ENCODE data around the gene NUCKS1. TPM values are rescaled to one million over a fixed set of nuclear protein-coding genes. Genes with fewer than 3 reads are reported as not detected.
A peak's percentile ranks its signal among the peaks of the same experiment; 100 is the strongest.

The NUCKS1 gene
- total and polyA plus RNA-seq, 2 donors from 2014 or later, result 101 to 182 TPM

- Histone ChIP-seq H3K27me3 (ENCODE audit: control insufficient read depth, insufficient read depth, low read length) (peaks cover 4% of the 10 kb centered on the region), H3K36me3 (ENCODE audit: control insufficient read depth in 2 of 3, insufficient read depth in 3 of 3, low read length in 3 of 3) (no peaks in the 10 kb centered on the region), H3K9me3 (ENCODE audit: control insufficient read depth in 2 of 3, insufficient read depth in 1 of 3, low read length in 3 of 3) (no peaks in the 10 kb centered on the region), H3K4me1 (ENCODE audit: control insufficient read depth in 2 of 3, insufficient read depth in 2 of 3, low read depth in 1 of 3, low read length in 3 of 3) (peaks cover 0 to 8% (median 0%) of the 10 kb centered on the region in 3 donors), H3K4me3 (ENCODE audit: low read length in 3 of 3) (peak overlapping the region; percentile 54 to 95 (median 86)), H3K27ac (ENCODE audit: low read depth in 2 of 2, low read length in 2 of 2) (no peak overlapping the region), H3K9ac (ENCODE audit: low read length in 3 of 3) (peak overlapping the region in 1 of 3 donors; percentile 88)
- no peak for TF ChIP-seq CTCF (IDR thresholded peaks at IDR 0.05; ENCODE audit: borderline replicate concordance, extremely low read depth, insufficient read depth)
- FAIRE-seq (no peak), DNase-seq (no peak)
- intact Hi-C loops (cut with DNase I), result no loop called here
These were observed 25.7 kb upstream of the NUCKS1 start for GRCh38 chr1:205775717-205776056.

- no peak for TF ChIP-seq CTCF (IDR thresholded peaks at IDR 0.05; ENCODE audit: borderline replicate concordance, extremely low read depth, insufficient read depth)
- H3K4me1 ChIP-seq (ENCODE audit: control insufficient read depth in 2 of 3, insufficient read depth in 2 of 3, low read depth in 1 of 3, low read length in 3 of 3), result peaks cover 0 to 8% (median 0%) of the 10 kb centered on the region in 3 donors
- FAIRE-seq (no peak), DNase-seq (peak; percentile 78 to 92 (median 86))
- no peaks in the 10 kb centered on the region for H3K9me3 ChIP-seq (ENCODE audit: control insufficient read depth in 2 of 3, insufficient read depth in 1 of 3, low read length in 3 of 3)
- H3K9ac ChIP-seq (ENCODE audit: low read length in 3 of 3), result peak within 1 kb of the TSS; percentile 34 to 88 (median 77)
- intact Hi-C loops (cut with DNase I), result no loop called here
- peak within 1 kb of the TSS; percentile 83 to 87 for H3K27ac ChIP-seq (ENCODE audit: low read depth in 2 of 2, low read length in 2 of 2)
- peaks cover 0 to 1% (median 0%) of the 10 kb centered on the region in 3 donors for H3K36me3 ChIP-seq (ENCODE audit: control insufficient read depth in 2 of 3, insufficient read depth in 3 of 3, low read length in 3 of 3)
- peaks cover 4% of the 10 kb centered on the region for H3K27me3 ChIP-seq (ENCODE audit: control insufficient read depth, insufficient read depth, low read length)
- peak within 1 kb of the TSS; percentile 54 to 95 (median 86) for H3K4me3 ChIP-seq (ENCODE audit: low read length in 3 of 3)
These were observed 25.2 kb upstream of the NUCKS1 start, which contains the start of gene RAB29 for GRCh38 chr1:205775015-205775716. Gene RAB29 (minus strand): TSS chr1:205775482. CDS start chr1:205774956, 526 bp downstream.

- no peaks in the 10 kb centered on the region for H3K9me3 ChIP-seq (ENCODE audit: control insufficient read depth in 2 of 3, insufficient read depth in 1 of 3, low read length in 3 of 3)
- intact Hi-C loops (cut with DNase I), result no loop called here
- peak overlapping the region; percentile 34 to 88 (median 77) for H3K9ac ChIP-seq (ENCODE audit: low read length in 3 of 3)
- no peak for TF ChIP-seq CTCF (IDR thresholded peaks at IDR 0.05; ENCODE audit: borderline replicate concordance, extremely low read depth, insufficient read depth)
- peak overlapping the region; percentile 54 to 95 (median 86) for H3K4me3 ChIP-seq (ENCODE audit: low read length in 3 of 3)
- peaks cover 0 to 6% (median 2%) of the 10 kb centered on the region in 3 donors for H3K36me3 ChIP-seq (ENCODE audit: control insufficient read depth in 2 of 3, insufficient read depth in 3 of 3, low read length in 3 of 3)
- H3K27ac ChIP-seq (ENCODE audit: low read depth in 2 of 2, low read length in 2 of 2), result peak overlapping the region; percentile 83 to 87
- FAIRE-seq (no peak), DNase-seq (peak in 4 of 5 donors; percentile 26 to 71 (median 38))
- H3K27me3 ChIP-seq (ENCODE audit: control insufficient read depth, insufficient read depth, low read length), result peaks cover 4% of the 10 kb centered on the region
- H3K4me1 ChIP-seq (ENCODE audit: control insufficient read depth in 2 of 3, insufficient read depth in 2 of 3, low read depth in 1 of 3, low read length in 3 of 3), result peaks cover 0 to 8% (median 0%) of the 10 kb centered on the region in 3 donors
These were observed 24.4 kb upstream of the NUCKS1 start for GRCh38 chr1:205774198-205775014.
